Neural cell (in vitro differentiated cells): ENCODE data around the gene ZSWIM8. TPM values are rescaled to one million over a fixed set of nuclear protein-coding genes. Genes with fewer than 3 reads are reported as not detected.

Experiments
- H2AFZ ChIP-seq: fragments of 200-600, 300-800 bp; sonication (generic), shearing (Covaris generic); 2 replicates; pipeline ENCODE4 v1.6.0; 2014; ENCODE audit warnings: low read depth, mild to moderate bottlenecking, antibody characterized with exemption, low read length, moderate library complexity
- H3F3A ChIP-seq: fragments of 200-600 bp; shearing (Covaris generic); 2 replicates; pipeline ENCODE4 v1.6.1; 2016; ENCODE audit warnings: mild to moderate bottlenecking, moderate library complexity, mixed read lengths, antibody characterized with exemption, low read length; ENCODE audit not compliant: insufficient read depth, poor library complexity, severe bottlenecking
- H3K27ac ChIP-seq: fragments of 200-600, 300-800 bp; sonication (generic), shearing (Covaris generic); 2 replicates; pipeline ENCODE4 v1.5.1; 2014; ENCODE audit warnings: mild to moderate bottlenecking, low read length, moderate library complexity
- H3K27me3 ChIP-seq: fragments of 300-800, 200-600 bp; sonication (generic), shearing (Covaris generic); 2 replicates; pipeline ENCODE4 v1.6.0; 2014; ENCODE audit warnings: mild to moderate bottlenecking, low read depth, low read length, moderate library complexity; ENCODE audit not compliant: insufficient read depth
- H3K36me3 ChIP-seq: fragments of 300-800, 200-600 bp; sonication (generic), shearing (Covaris generic); 2 replicates; pipeline ENCODE4 v1.5.1; 2014; ENCODE audit warnings: mild to moderate bottlenecking, antibody characterized with exemption, low read length, moderate library complexity; ENCODE audit not compliant: insufficient read depth
- H3K4me2 ChIP-seq: fragments of 300-800, 200-600 bp; sonication (generic), shearing (Covaris generic); 2 replicates; pipeline ENCODE4 v1.6.0; 2014; ENCODE audit warnings: mild to moderate bottlenecking, low read length
- H3K4me3 ChIP-seq: fragments of 300-800, 200-600 bp; sonication (generic), shearing (Covaris generic); 2 replicates; pipeline ENCODE4 v1.5.1; 2014; ENCODE audit warnings: mild to moderate bottlenecking, low read length, moderate library complexity
- H3K79me2 ChIP-seq: fragments of 200-600 bp; shearing (Covaris generic); replicated peaks from 2 replicates; pipeline ENCODE4 v1.6.0; 2014; ENCODE audit warnings: mild to moderate bottlenecking, low read length, moderate library complexity; ENCODE audit not compliant: insufficient read depth
- H3K9ac ChIP-seq: fragments of 300-800, 200-600 bp; sonication (generic), shearing (Covaris generic); 2 replicates; pipeline ENCODE4 v1.6.1; 2016; ENCODE audit warnings: mild to moderate bottlenecking, low read length, mixed read lengths
- H3K9me2 ChIP-seq: fragments of 200-600 bp; shearing (Covaris generic); 2 replicates; pipeline ENCODE4 v1.6.1; 2016; ENCODE audit warnings: mild to moderate bottlenecking, low read length, mixed read lengths; ENCODE audit not compliant: insufficient read depth
- H3K9me3 ChIP-seq: fragments of 200-600, 300-800 bp; sonication (generic), shearing (Covaris generic); 2 replicates; pipeline ENCODE4 v1.6.1; 2016; ENCODE audit warnings: mild to moderate bottlenecking, mixed run types, low read length, moderate library complexity, mixed read lengths
- H4K20me1 ChIP-seq: fragments of 200-600 bp; shearing (Covaris generic); 2 replicates; pipeline ENCODE4 v1.6.1; 2016; ENCODE audit warnings: mild to moderate bottlenecking, mixed run types; ENCODE audit not compliant: insufficient read depth
- EP300 ChIP-seq: fragments of 450-650 bp; conservative IDR thresholded peaks from 2 replicates; pipeline ENCODE4 v1.6.1; 2014; ENCODE audit warnings: antibody characterized with exemption, mild to moderate bottlenecking, moderate library complexity; ENCODE audit not compliant: poor library complexity, severe bottlenecking
- EZH2 ChIP-seq: fragments of 200-600, 300-800 bp; shearing (Covaris generic), sonication (generic); IDR thresholded peaks from 2 replicates; pipeline ENCODE4 v1.6.1; 2014; ENCODE audit warnings: antibody characterized with exemption, low read length, borderline replicate concordance, mild to moderate bottlenecking; ENCODE audit not compliant: insufficient read depth, poor library complexity, severe bottlenecking
- MXI1 ChIP-seq: fragments of 450-650 bp; conservative IDR thresholded peaks from 2 replicates; pipeline ENCODE4 v1.6.1; 2014; ENCODE audit warnings: antibody characterized with exemption, mild to moderate bottlenecking; ENCODE audit not compliant: poor library complexity, severe bottlenecking
- POLR2AphosphoS5 ChIP-seq: IDR thresholded peaks from 2 replicates; pipeline ENCODE4 v1.6.1; 2012
- TAF1 ChIP-seq: IDR thresholded peaks from 2 replicates; pipeline ENCODE4 v1.6.1; 2012; ENCODE audit warnings: low read depth
- polyA plus RNA-seq: library from polyadenylated mRNA; depleted of rRNA; stranded (reverse); fragments of >200 nt; gene quantifications from 2 replicates; pipeline ENCODE4 v1.2.3, GENCODE V29; 2014
- TF ChIP-seq, protein P1 (sequence below): IDR thresholded peaks from 2 replicates; pipeline ENCODE4 v1.6.1; 2012; ENCODE audit warnings: borderline replicate concordance
- TF ChIP-seq, protein P2 (sequence below): fragments of 450-650 bp; IDR thresholded peaks from 2 replicates; pipeline ENCODE4 v1.5.1; 2014; ENCODE audit warnings: antibody characterized with exemption, mild to moderate bottlenecking, moderate library complexity; ENCODE audit not compliant: poor library complexity, severe bottlenecking

ZSWIM8 gene
- polyA plus RNA-seq, 1 donor from 2014 or later: 69.1 TPM

DNA sequence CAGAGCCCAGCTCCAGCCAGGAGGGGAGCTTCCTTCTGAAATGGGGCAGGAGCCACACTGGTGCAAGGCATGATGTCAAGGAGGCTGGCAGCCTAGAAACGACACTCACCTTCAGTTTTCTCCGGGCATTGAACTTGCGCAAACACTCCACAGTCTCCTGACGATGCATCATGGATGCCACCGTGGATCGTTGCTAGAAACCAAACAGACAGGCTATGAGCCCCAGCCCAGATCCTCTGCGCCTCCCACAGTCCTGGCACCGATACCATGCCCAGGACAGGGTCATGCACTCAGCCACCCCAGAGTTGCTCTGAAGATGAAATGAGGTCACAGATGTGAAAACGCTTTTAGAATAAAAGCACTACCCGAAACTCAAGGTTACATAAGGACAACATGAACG, 56.9 kb downstream of the ZSWIM8 start:
- Histone ChIP-seq H3K79me2 (no peaks in the 10 kb centered on the region), H3K4me3 (no peak overlapping the region), H2AFZ (no peak overlapping the region), H3K9me2 (no peaks in the 10 kb centered on the region), H3K27ac (no peak overlapping the region), H3K4me2 (no peak overlapping the region), H3F3A (no peaks in the 10 kb centered on the region), H3K9me3 (no peaks in the 10 kb centered on the region), H4K20me1 (no peaks in the 10 kb centered on the region), H3K36me3 (no peaks in the 10 kb centered on the region), H3K9ac (no peak overlapping the region), H3K27me3 (no peaks in the 10 kb centered on the region)
- TF ChIP-seq, protein P1, sequence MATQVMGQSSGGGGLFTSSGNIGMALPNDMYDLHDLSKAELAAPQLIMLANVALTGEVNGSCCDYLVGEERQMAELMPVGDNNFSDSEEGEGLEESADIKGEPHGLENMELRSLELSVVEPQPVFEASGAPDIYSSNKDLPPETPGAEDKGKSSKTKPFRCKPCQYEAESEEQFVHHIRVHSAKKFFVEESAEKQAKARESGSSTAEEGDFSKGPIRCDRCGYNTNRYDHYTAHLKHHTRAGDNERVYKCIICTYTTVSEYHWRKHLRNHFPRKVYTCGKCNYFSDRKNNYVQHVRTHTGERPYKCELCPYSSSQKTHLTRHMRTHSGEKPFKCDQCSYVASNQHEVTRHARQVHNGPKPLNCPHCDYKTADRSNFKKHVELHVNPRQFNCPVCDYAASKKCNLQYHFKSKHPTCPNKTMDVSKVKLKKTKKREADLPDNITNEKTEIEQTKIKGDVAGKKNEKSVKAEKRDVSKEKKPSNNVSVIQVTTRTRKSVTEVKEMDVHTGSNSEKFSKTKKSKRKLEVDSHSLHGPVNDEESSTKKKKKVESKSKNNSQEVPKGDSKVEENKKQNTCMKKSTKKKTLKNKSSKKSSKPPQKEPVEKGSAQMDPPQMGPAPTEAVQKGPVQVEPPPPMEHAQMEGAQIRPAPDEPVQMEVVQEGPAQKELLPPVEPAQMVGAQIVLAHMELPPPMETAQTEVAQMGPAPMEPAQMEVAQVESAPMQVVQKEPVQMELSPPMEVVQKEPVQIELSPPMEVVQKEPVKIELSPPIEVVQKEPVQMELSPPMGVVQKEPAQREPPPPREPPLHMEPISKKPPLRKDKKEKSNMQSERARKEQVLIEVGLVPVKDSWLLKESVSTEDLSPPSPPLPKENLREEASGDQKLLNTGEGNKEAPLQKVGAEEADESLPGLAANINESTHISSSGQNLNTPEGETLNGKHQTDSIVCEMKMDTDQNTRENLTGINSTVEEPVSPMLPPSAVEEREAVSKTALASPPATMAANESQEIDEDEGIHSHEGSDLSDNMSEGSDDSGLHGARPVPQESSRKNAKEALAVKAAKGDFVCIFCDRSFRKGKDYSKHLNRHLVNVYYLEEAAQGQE: no peak
- TF ChIP-seq TAF1 (no peak), MXI1 (no peak)

DNA sequence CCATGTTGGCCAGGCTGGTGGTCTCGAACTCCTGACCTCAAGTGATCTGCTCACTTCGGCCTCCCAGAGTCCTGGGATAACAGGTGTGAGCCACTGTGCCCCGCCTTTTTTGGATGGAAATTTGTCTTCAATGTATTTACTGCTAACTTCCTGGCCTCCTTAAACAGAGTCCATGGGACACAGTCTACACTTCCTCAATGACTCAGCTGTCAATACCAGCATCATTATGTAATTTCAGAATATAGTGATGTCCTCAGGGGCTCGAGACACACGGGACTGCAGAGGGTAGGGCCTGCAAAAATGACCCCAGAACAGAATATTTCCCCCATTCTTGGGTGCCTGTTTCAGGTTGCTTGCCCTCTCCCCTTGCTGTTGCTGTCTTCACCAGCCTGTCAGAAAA, 57.9 kb downstream of the ZSWIM8 start:
- Histone ChIP-seq H3F3A (no peaks in the 10 kb centered on the region), H4K20me1 (no peaks in the 10 kb centered on the region), H3K9ac (no peak overlapping the region), H3K79me2 (no peaks in the 10 kb centered on the region), H2AFZ (no peak overlapping the region), H3K9me2 (no peaks in the 10 kb centered on the region), H3K27me3 (no peaks in the 10 kb centered on the region), H3K4me3 (no peak overlapping the region), H3K4me2 (no peak overlapping the region), H3K36me3 (no peaks in the 10 kb centered on the region), H3K9me3 (no peaks in the 10 kb centered on the region), H3K27ac (no peak overlapping the region)
- TF ChIP-seq EZH2: no peak
- TF ChIP-seq POLR2AphosphoS5: no peak
- TF ChIP-seq, protein P2, sequence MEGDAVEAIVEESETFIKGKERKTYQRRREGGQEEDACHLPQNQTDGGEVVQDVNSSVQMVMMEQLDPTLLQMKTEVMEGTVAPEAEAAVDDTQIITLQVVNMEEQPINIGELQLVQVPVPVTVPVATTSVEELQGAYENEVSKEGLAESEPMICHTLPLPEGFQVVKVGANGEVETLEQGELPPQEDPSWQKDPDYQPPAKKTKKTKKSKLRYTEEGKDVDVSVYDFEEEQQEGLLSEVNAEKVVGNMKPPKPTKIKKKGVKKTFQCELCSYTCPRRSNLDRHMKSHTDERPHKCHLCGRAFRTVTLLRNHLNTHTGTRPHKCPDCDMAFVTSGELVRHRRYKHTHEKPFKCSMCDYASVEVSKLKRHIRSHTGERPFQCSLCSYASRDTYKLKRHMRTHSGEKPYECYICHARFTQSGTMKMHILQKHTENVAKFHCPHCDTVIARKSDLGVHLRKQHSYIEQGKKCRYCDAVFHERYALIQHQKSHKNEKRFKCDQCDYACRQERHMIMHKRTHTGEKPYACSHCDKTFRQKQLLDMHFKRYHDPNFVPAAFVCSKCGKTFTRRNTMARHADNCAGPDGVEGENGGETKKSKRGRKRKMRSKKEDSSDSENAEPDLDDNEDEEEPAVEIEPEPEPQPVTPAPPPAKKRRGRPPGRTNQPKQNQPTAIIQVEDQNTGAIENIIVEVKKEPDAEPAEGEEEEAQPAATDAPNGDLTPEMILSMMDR: no peak
- TF ChIP-seq, protein P1: no peak
- TF ChIP-seq EP300: no peak
- TF ChIP-seq MXI1: no peak
